Sigmoid colon (tissue), 7 donors: Measurements from ENCODE around the gene BLNK. TPM values are rescaled to one million over a fixed set of nuclear protein-coding genes. Genes with fewer than 3 reads are reported as not detected.

Experiments
- DNase-seq: peaks from one replicate; pipeline ENCODE4 v3.0.0-alpha.2; 2019
- H3K27ac ChIP-seq, 4 donors: fragments of 200-600 bp; sonication (generic); one replicate each; pipeline ENCODE4 v1.5.1; 2016 to 2019; ENCODE audit warnings: mild to moderate bottlenecking in 1 of 4
- H3K27me3 ChIP-seq, 3 donors: fragments of 200-600 bp; sonication (generic); one replicate each; pipeline ENCODE4 v1.5.1; 2019; ENCODE audit warnings: mild to moderate bottlenecking in 1 of 3
- H3K36me3 ChIP-seq, 4 donors: fragments of 200-600 bp; sonication (generic); one replicate each; pipeline ENCODE4 v1.5.1; 2016 to 2019
- H3K4me1 ChIP-seq, 4 donors: fragments of 200-600 bp; sonication (generic); one replicate each; pipeline ENCODE4 v1.5.1; 2017 to 2019
- H3K4me3 ChIP-seq, 4 donors: fragments of 200-600 bp; sonication (generic); one replicate each; pipeline ENCODE4 v1.5.1; 2017 to 2019; ENCODE audit warnings: mild to moderate bottlenecking in 2 of 4, moderate library complexity in 1 of 4
- H3K9me3 ChIP-seq, 4 donors: fragments of 200-600 bp in 3 of 4; sonication (generic) in 3 of 4; one replicate each; pipeline versions ENCODE4 v1.5.1 to v1.6.1; 2013 to 2019
- CTCF ChIP-seq, 4 experiments: fragments of 450-650 bp in 3 of 4; fragments of 200-600 bp in 1 of 4; IDR thresholded peaks; one replicate each; pipeline ENCODE4 v1.5.1; 2016 to 2019; ENCODE audit warnings: antibody characterized with exemption in 4 of 4, mild to moderate bottlenecking in 3 of 4, moderate library complexity in 2 of 4
- EP300 ChIP-seq, 4 donors: sonication (generic); formaldehyde crosslinking; IDR thresholded peaks; one replicate each; pipeline ENCODE4 v1.6.1; 2017; ENCODE audit warnings: antibody characterized with exemption in 4 of 4
- POLR2A ChIP-seq, 2 donors: fragments of 450-650 bp; IDR thresholded peaks; one replicate each; pipeline ENCODE4 v1.6.1; 2016; ENCODE audit warnings: antibody characterized with exemption in 2 of 2, mild to moderate bottlenecking in 2 of 2, moderate library complexity in 2 of 2
- POLR2AphosphoS5 ChIP-seq, 4 donors: sonication (generic); formaldehyde crosslinking; IDR thresholded peaks; one replicate each; pipeline ENCODE4 v1.6.1; 2017; ENCODE audit warnings: antibody characterized with exemption in 4 of 4
- WGBS, 2 donors: extraction: QIAGEN DNeasy Blood & Tissue Kit; methylation state at CpG; one replicate each; pipeline ENCODE4 v1.1.7; 2013; 5-methylcytosine and 5-hydroxymethylcytosine counted together
- intact Hi-C: fragments of 100-400 bp; cut with DNase I; formaldehyde crosslinking; loops from one replicate; pipeline ENCODE4 v1.15.1; 2023
- polyA plus RNA-seq, 3 donors: library from polyadenylated mRNA; stranded (reverse); fragments of 200-250 nt; gene quantifications; one replicate each; pipeline ENCODE4 v1.2.3, GENCODE V29; 2013
- total RNA-seq, 4 donors: library from RNA; depleted of rRNA; stranded (reverse); fragments of >200 nt; gene quantifications; one replicate each; pipeline ENCODE4 v1.1.0, GENCODE V29; 2016
- donor health status: healthy with polysubstance abuse.
- donor health status: Bipolar disorder and iron deficiency.
- donor health status: healthy.

Gene BLNK
- total and polyA plus RNA-seq, 7 donors = 0.99 to 24.0 (median 2.2) TPM

GRCh38 chr10:96188421-96188820, 82.9 kb downstream of the BLNK start:
- intact Hi-C loops = no loop called here
- DNase-seq = no peak
- Histone ChIP-seq H3K27ac (no peak overlapping the region), H3K27me3 (no peaks in the 10 kb centered on the region), H3K9me3 (peaks cover 0 to 4% (median 0%) of the 10 kb centered on the region in 4 donors), H3K4me1 (no peaks in the 10 kb centered on the region), H3K4me3 (no peak overlapping the region), H3K36me3 (no peaks in the 10 kb centered on the region)
- TF ChIP-seq CTCF (IDR thresholded peaks at IDR 0.05) (no peak), POLR2A (IDR thresholded peaks at IDR 0.05) (no peak), POLR2AphosphoS5 (IDR thresholded peaks at IDR 0.05) (no peak), EP300 (IDR thresholded peaks at IDR 0.05) (no peak)
- 87 to 89% methylated on average over 2 of the region's 2 CpGs for WGBS, 2 donors

- no peaks in the 10 kb centered on the region for H3K27me3 ChIP-seq
- H3K9me3 ChIP-seq = peaks cover 0 to 15% (median 7%) of the 10 kb centered on the region in 4 donors
- no peak for DNase-seq
- 97 to 98% methylated on average over 1 of the region's 1 CpG for WGBS, 2 donors
- intact Hi-C loops = no loop called here
- no peak overlapping the region for H3K4me3 ChIP-seq
- no peak overlapping the region for H3K27ac ChIP-seq
- H3K36me3 ChIP-seq = no peaks in the 10 kb centered on the region
- TF ChIP-seq CTCF (IDR thresholded peaks at IDR 0.05) (no peak), POLR2AphosphoS5 (IDR thresholded peaks at IDR 0.05) (no peak)
- no peaks in the 10 kb centered on the region for H3K4me1 ChIP-seq
These were observed 94.4 kb downstream of the BLNK start for GRCh38 chr10:96176985-96177384.

- Histone ChIP-seq H3K4me1 (no peaks in the 10 kb centered on the region), H3K9me3 (peaks cover 10 to 25% (median 13%) of the 10 kb centered on the region in 4 donors), H3K4me3 (no peak overlapping the region), H3K27ac (no peak overlapping the region), H3K36me3 (no peaks in the 10 kb centered on the region), H3K27me3 (no peaks in the 10 kb centered on the region)
- TF ChIP-seq POLR2A (IDR thresholded peaks at IDR 0.05) (no peak), CTCF (IDR thresholded peaks at IDR 0.05) (no peak), POLR2AphosphoS5 (IDR thresholded peaks at IDR 0.05) (no peak), EP300 (IDR thresholded peaks at IDR 0.05) (no peak)
- DNase-seq = no peak
- intact Hi-C loops = no loop called here
- 99 to 100% methylated on average over 1 of the region's 1 CpG for WGBS, 2 donors
These were observed 98.7 kb downstream of the BLNK start for GRCh38 chr10:96172666-96173065.

GRCh38 chr10:96170230-96170629, 101.1 kb downstream of the BLNK start:
- Histone ChIP-seq H3K4me1 (no peaks in the 10 kb centered on the region), H3K36me3 (no peaks in the 10 kb centered on the region), H3K27me3 (no peaks in the 10 kb centered on the region), H3K9me3 (peaks cover 10 to 28% (median 12%) of the 10 kb centered on the region in 4 donors), H3K27ac (no peak overlapping the region), H3K4me3 (no peak overlapping the region)
- TF ChIP-seq CTCF (IDR thresholded peaks at IDR 0.05) (no peak), EP300 (IDR thresholded peaks at IDR 0.05) (no peak), POLR2AphosphoS5 (IDR thresholded peaks at IDR 0.05) (no peak), POLR2A (IDR thresholded peaks at IDR 0.05) (no peak)
- intact Hi-C loops = no loop called here
- no peak for DNase-seq

GRCh38 chr10:96168546-96168945, 102.8 kb downstream of the BLNK start:
- no peak for TF ChIP-seq POLR2A (IDR thresholded peaks at IDR 0.05)
- no peak for TF ChIP-seq POLR2AphosphoS5 (IDR thresholded peaks at IDR 0.05)
- Histone ChIP-seq H3K4me1 (no peaks in the 10 kb centered on the region), H3K27ac (no peak overlapping the region), H3K4me3 (no peak overlapping the region), H3K9me3 (peaks cover 10 to 23% (median 12%) of the 10 kb centered on the region in 4 donors), H3K27me3 (no peaks in the 10 kb centered on the region), H3K36me3 (no peaks in the 10 kb centered on the region)
- DNase-seq = no peak
- 90 to 96% methylated on average over 1 of the region's 1 CpG for WGBS, 2 donors
- intact Hi-C loops = no loop called here
